Measurements from ENCODE around the gene GNA12.

DNA sequence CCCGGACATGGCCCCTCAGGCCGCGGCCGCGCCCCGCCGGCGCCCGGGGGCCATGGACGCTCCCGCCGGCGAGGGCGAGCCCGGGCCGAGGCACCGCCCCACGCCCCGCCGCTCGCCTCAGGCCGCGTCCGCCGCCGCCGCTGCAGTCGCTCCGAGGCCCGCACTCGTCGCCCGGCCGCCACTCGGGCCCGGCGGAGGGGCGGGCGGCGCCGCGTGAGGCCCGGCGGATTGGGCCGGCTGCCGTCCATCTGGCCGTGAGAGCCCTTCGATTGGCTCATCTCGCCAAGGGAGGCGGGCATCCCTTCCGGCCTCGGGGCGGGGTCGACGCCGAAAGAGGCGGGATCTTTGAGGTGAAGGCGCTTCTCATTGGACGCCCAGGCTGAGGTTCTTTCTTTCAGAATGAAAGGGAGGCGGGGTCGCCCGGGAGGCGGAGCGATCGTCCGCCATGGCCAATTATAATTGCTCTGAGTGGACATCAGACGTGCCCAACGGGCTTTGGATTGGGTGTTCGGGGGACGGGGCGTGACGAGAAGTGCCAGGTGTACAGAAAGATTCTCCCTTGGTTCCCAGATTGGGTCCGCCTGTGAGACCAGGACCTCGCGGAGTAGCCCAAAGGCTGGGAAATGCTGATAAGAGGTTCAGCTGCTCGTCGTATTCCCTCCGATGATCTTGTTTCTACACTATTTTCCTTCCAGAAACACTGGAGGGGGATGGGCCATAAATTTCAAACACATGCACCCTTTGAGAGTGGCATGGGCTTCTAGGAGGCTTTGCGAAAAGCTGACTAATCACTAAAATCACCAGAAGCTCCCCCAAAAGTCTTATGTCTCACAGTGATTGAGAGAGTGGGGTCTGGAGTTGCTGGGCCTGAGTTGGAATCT lies at the start of gene GNA12:
- TF ChIP-seq, protein P1, sequence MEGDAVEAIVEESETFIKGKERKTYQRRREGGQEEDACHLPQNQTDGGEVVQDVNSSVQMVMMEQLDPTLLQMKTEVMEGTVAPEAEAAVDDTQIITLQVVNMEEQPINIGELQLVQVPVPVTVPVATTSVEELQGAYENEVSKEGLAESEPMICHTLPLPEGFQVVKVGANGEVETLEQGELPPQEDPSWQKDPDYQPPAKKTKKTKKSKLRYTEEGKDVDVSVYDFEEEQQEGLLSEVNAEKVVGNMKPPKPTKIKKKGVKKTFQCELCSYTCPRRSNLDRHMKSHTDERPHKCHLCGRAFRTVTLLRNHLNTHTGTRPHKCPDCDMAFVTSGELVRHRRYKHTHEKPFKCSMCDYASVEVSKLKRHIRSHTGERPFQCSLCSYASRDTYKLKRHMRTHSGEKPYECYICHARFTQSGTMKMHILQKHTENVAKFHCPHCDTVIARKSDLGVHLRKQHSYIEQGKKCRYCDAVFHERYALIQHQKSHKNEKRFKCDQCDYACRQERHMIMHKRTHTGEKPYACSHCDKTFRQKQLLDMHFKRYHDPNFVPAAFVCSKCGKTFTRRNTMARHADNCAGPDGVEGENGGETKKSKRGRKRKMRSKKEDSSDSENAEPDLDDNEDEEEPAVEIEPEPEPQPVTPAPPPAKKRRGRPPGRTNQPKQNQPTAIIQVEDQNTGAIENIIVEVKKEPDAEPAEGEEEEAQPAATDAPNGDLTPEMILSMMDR (IDR thresholded peaks at IDR 0.05; ENCODE audit: borderline replicate concordance, extremely low read depth, low read length, poor library complexity, severe bottlenecking): no peak
- no peak for TF ChIP-seq EZH2 (IDR thresholded peaks at IDR 0.05; ENCODE audit: borderline replicate concordance, low read depth, low read length, severe bottlenecking)

All from DND-41 (cell line).